Tibial artery (tissue), 4 donors: ENCODE data around the gene MADD.

Source experiments
- DNase-seq, 2 donors: peaks; one replicate each; pipeline ENCODE4 v3.0.0-alpha.2; 2019
- H3K27ac ChIP-seq, 2 donors: fragments of 200-600 bp; sonication (generic) in 1 of 2; 1 replicate in 1 of 2; 2 replicates in 1 of 2; pipeline ENCODE4 v1.5.1; 2018 to 2019; ENCODE audit warnings: mild to moderate bottlenecking in 1 of 2
- H3K27me3 ChIP-seq, 2 donors: fragments of 200-600 bp; sonication (generic) in 1 of 2; one replicate each; pipeline versions ENCODE4 v1.5.1 to v1.6.0; 2016 to 2019
- H3K36me3 ChIP-seq, 3 donors: fragments of 200-600 bp; sonication (generic) in 2 of 3; one replicate each; pipeline ENCODE4 v1.5.1; 2016 to 2019; ENCODE audit warnings: mild to moderate bottlenecking in 2 of 3
- H3K4me1 ChIP-seq, 4 donors: fragments of 200-600 bp; sonication (generic) in 2 of 4; 1 replicate in 3 of 4; 2 replicates in 1 of 4; pipeline ENCODE4 v1.5.1; 2016 to 2019
- H3K4me3 ChIP-seq, 2 donors: fragments of 200-600 bp; sonication (generic) in 1 of 2; 1 replicate in 1 of 2; 2 replicates in 1 of 2; pipeline ENCODE4 v1.5.1; 2018 to 2019; ENCODE audit warnings: mild to moderate bottlenecking in 2 of 2
- H3K9me3 ChIP-seq, 3 donors: fragments of 200-600 bp; sonication (generic) in 1 of 3; one replicate each; pipeline ENCODE4 v1.5.1; 2016 to 2019
- intact Hi-C: fragments of 100-400 bp; cut with DNase I; formaldehyde crosslinking; loops from one replicate; pipeline ENCODE4 v1.15.0; 2023; ENCODE audit warnings: low total_unique reads
- TF ChIP-seq, protein P1 (sequence below), 2 experiments: fragments of 200-600 bp in 1 of 2; fragments of 450-650 bp in 1 of 2; IDR thresholded peaks; one replicate each; pipeline ENCODE4 v1.5.1; 2017 to 2019; ENCODE audit warnings: antibody characterized with exemption in 2 of 2, mild to moderate bottlenecking in 1 of 2, moderate library complexity in 1 of 2

The MADD gene

GRCh38 chr11:47264119-47264518, 5.8 kb upstream of the MADD start:
- H3K9me3 ChIP-seq = no peaks in the 10 kb centered on the region
- intact Hi-C loops = no loop called here
- peaks cover 0 to 18% (median 0%) of the 10 kb centered on the region in 3 donors for H3K36me3 ChIP-seq
- DNase-seq = no peak
- peaks cover 0 to 21% (median 13%) of the 10 kb centered on the region in 4 donors for H3K4me1 ChIP-seq
- no peak overlapping the region for H3K27ac ChIP-seq
- no peak overlapping the region for H3K4me3 ChIP-seq
- no peaks in the 10 kb centered on the region for H3K27me3 ChIP-seq
- TF ChIP-seq, protein P1, sequence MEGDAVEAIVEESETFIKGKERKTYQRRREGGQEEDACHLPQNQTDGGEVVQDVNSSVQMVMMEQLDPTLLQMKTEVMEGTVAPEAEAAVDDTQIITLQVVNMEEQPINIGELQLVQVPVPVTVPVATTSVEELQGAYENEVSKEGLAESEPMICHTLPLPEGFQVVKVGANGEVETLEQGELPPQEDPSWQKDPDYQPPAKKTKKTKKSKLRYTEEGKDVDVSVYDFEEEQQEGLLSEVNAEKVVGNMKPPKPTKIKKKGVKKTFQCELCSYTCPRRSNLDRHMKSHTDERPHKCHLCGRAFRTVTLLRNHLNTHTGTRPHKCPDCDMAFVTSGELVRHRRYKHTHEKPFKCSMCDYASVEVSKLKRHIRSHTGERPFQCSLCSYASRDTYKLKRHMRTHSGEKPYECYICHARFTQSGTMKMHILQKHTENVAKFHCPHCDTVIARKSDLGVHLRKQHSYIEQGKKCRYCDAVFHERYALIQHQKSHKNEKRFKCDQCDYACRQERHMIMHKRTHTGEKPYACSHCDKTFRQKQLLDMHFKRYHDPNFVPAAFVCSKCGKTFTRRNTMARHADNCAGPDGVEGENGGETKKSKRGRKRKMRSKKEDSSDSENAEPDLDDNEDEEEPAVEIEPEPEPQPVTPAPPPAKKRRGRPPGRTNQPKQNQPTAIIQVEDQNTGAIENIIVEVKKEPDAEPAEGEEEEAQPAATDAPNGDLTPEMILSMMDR (IDR thresholded peaks at IDR 0.05) = no peak

DNA sequence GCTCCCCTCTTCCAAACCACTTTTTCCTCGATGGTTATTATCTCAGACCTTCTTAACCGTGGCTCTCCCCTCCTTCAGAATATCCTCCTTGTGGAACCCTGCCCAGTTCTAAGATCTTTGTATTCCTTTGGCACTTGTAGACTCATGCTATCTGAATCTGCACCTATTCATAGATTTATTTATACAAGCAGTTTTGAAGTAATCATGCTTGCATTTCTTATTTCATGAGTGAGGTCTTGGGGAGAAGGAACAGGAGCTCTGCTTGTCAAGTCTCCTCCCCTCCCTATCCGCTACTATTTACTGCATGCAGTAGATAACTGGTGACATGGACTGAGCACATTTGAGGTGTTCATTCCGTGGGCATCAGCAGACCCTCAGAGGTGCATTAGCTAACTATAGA, 5.4 kb upstream of the MADD start:
- H3K4me3 ChIP-seq = no peak overlapping the region
- TF ChIP-seq, protein P1 (IDR thresholded peaks at IDR 0.05) = no peak
- H3K27ac ChIP-seq = no peak overlapping the region
- H3K9me3 ChIP-seq = no peaks in the 10 kb centered on the region
- DNase-seq = no peak
- no peaks in the 10 kb centered on the region for H3K27me3 ChIP-seq
- intact Hi-C loops = no loop called here
- peaks cover 0 to 18% (median 12%) of the 10 kb centered on the region in 4 donors for H3K4me1 ChIP-seq
- peaks cover 0 to 18% (median 0%) of the 10 kb centered on the region in 3 donors for H3K36me3 ChIP-seq

DNA sequence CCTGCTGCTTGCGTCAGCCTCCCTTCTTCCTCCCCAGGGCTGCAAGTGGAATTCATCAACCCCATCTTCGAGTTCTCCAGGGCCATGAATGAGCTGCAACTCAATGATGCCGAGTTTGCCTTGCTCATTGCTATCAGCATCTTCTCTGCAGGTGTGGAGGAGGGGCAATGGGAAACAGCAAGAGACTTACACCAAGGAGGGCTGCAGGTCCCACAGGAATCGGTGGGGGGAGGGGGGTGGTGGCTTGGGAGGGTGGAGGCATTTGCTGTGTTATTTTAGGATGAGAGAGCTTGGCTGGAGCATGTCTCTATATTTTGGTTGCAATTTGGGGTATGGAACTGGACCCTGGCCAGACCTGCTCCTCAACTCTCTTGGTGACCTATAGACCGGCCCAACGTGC, 2.1 kb upstream of the MADD start:
- no peaks in the 10 kb centered on the region for H3K9me3 ChIP-seq
- DNase-seq = no peak
- H3K27me3 ChIP-seq = no peaks in the 10 kb centered on the region
- no peak overlapping the region for H3K4me3 ChIP-seq
- TF ChIP-seq, protein P1 (IDR thresholded peaks at IDR 0.05) = no peak
- peaks cover 0 to 36% (median 30%) of the 10 kb centered on the region in 4 donors for H3K4me1 ChIP-seq
- peak overlapping the region in 1 of 2 donors; percentile 93 for H3K27ac ChIP-seq
- intact Hi-C loops = no loop called here
- peaks cover 0 to 6% (median 0%) of the 10 kb centered on the region in 3 donors for H3K36me3 ChIP-seq

DNA sequence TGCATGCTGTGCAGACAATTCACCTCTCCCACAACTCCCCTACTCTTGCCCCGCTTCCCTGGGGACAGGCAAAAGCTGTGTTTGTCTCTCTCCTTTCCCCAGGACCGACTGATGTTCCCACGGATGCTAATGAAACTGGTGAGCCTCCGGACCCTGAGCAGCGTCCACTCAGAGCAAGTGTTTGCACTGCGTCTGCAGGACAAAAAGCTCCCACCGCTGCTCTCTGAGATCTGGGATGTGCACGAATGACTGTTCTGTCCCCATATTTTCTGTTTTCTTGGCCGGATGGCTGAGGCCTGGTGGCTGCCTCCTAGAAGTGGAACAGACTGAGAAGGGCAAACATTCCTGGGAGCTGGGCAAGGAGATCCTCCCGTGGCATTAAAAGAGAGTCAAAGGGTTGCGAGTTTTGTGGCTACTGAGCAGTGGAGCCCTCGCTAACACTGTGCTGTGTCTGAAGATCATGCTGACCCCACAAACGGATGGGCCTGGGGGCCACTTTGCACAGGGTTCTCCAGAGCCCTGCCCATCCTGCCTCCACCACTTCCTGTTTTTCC, 1.4 kb upstream of the MADD start:
- no peaks in the 10 kb centered on the region for H3K27me3 ChIP-seq
- TF ChIP-seq, protein P1 (IDR thresholded peaks at IDR 0.05) = no peak
- DNase-seq = no peak
- H3K9me3 ChIP-seq = no peaks in the 10 kb centered on the region
- H3K4me3 ChIP-seq = peak overlapping the region; percentile 76 to 95
- peaks cover 0 to 36% (median 30%) of the 10 kb centered on the region in 4 donors for H3K4me1 ChIP-seq
- intact Hi-C loops = no loop called here
- H3K27ac ChIP-seq = peak overlapping the region; percentile 93 to 96
- H3K36me3 ChIP-seq = peaks cover 0 to 6% (median 0%) of the 10 kb centered on the region in 3 donors

- TF ChIP-seq, protein P1 (IDR thresholded peaks at IDR 0.05) = peak in 1 of 2 experiments; percentile 17
- Histone ChIP-seq H3K4me3 (peak overlapping the region; percentile 76 to 95), H3K27me3 (no peaks in the 10 kb centered on the region), H3K27ac (peak overlapping the region; percentile 93 to 96), H3K36me3 (peaks cover 0 to 4% (median 0%) of the 10 kb centered on the region in 3 donors), H3K9me3 (no peaks in the 10 kb centered on the region), H3K4me1 (peaks cover 0 to 36% (median 30%) of the 10 kb centered on the region in 4 donors)
- intact Hi-C loops = no loop called here
- DNase-seq = peak; percentile 89 to 95
Observed at GRCh38 chr11:47269002-47269828, 718 bp upstream of the MADD start.
